ENCODE data around the gene UBL3. TPM values are rescaled to one million over a fixed set of nuclear protein-coding genes. Genes with fewer than 3 reads are reported as not detected.

The UBL3 gene
- total and polyA plus RNA-seq, 2 of the 8 experiments (the other 6 are each of a cell fraction or from before 2014, with no cell fraction given) = 5.3 to 16.1 TPM

DNA sequence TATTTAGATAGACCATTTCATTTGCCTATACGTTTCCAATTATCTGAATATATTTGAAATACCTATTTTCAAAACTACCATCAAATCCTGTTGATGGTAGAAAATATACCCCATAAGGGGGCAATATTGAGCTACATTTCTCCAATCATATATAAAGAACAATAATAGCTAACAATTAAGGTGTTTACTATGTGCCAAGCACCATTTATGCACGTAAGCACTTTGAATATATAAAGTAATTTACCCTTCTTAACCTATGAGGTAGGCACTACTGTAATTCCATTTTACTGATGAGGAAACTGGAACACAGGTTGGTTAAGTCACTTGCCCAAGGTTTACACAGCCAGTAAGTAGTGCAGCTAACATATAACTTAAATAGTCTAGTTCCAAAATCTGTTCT is 79.2 kb downstream of the UBL3 start:
- POLR2A ChIA-PET (ENCODE audit: partially characterized antibody) = interaction anchor here (1.2 kb wide), 1 partner anchor 9 kb away, joined by 6 read pairs; no protein-coding TSS in a partner anchor
- H3K27me3 ChIP-seq (replicated peaks in 1 of 4; ENCODE audit: control insufficient read depth in 3 of 4, extremely low read depth in 1 of 4, insufficient read depth in 3 of 4, low read length in 3 of 4) = no peaks in the 10 kb centered on the region
- no peak for FAIRE-seq
- TF ChIP-seq RBBP5 (IDR thresholded peaks at IDR 0.05; ENCODE audit: borderline replicate concordance, low read depth, low read length) (no peak), RAD21 (IDR thresholded peaks at IDR 0.05 in 1 of 2, conservative IDR thresholded peaks at IDR 0.05 in 1 of 2; ENCODE audit: low read depth in 2 of 2, low read length in 2 of 2) (peak in 1 of 2 experiments; percentile 56; a peak in 3 of 4 replicates), RXRA (IDR thresholded peaks at IDR 0.05; ENCODE audit: insufficient read depth, low read depth, low read length) (no peak), SIRT6 (IDR thresholded peaks at IDR 0.05; ENCODE audit: low read length) (no peak), CREB1 (IDR thresholded peaks at IDR 0.05) (no peak), SP4 (IDR thresholded peaks at IDR 0.05; ENCODE audit: low read length) (no peak), ASH2L (IDR thresholded peaks at IDR 0.05; ENCODE audit: low read length) (no peak), JUND (IDR thresholded peaks at IDR 0.05; ENCODE audit: low read length) (no peak)
- TF ChIP-seq, protein P1, sequence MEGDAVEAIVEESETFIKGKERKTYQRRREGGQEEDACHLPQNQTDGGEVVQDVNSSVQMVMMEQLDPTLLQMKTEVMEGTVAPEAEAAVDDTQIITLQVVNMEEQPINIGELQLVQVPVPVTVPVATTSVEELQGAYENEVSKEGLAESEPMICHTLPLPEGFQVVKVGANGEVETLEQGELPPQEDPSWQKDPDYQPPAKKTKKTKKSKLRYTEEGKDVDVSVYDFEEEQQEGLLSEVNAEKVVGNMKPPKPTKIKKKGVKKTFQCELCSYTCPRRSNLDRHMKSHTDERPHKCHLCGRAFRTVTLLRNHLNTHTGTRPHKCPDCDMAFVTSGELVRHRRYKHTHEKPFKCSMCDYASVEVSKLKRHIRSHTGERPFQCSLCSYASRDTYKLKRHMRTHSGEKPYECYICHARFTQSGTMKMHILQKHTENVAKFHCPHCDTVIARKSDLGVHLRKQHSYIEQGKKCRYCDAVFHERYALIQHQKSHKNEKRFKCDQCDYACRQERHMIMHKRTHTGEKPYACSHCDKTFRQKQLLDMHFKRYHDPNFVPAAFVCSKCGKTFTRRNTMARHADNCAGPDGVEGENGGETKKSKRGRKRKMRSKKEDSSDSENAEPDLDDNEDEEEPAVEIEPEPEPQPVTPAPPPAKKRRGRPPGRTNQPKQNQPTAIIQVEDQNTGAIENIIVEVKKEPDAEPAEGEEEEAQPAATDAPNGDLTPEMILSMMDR (IDR thresholded peaks at IDR 0.05; ENCODE audit: control extremely low read depth in 1 of 3, insufficient read depth in 1 of 3, low read depth in 1 of 3, low read length in 3 of 3) = peak in 1 of 3 experiments; percentile 15; a peak in 1 of 4 replicates
- TF ChIP-seq, protein P2, sequence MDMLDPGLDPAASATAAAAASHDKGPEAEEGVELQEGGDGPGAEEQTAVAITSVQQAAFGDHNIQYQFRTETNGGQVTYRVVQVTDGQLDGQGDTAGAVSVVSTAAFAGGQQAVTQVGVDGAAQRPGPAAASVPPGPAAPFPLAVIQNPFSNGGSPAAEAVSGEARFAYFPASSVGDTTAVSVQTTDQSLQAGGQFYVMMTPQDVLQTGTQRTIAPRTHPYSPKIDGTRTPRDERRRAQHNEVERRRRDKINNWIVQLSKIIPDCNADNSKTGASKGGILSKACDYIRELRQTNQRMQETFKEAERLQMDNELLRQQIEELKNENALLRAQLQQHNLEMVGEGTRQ (IDR thresholded peaks at IDR 0.05; ENCODE audit: low read length) = no peak

More for the DNA sequence above, 79.2 kb downstream of the UBL3 start:
- H2BK120ac ChIP-seq (replicated peaks; ENCODE audit: low read depth, low read length) = no peak overlapping the region
- no peak overlapping the region for H2BK12ac ChIP-seq (ENCODE audit: low read depth, low read length)
- DNase-seq (ENCODE audit: low read depth in 1 of 2, low spot score in 2 of 2) = no peak
- no peak overlapping the region for H3K9ac ChIP-seq (replicated peaks in 1 of 4; ENCODE audit: extremely low read depth in 1 of 4, low read depth in 3 of 4, low read length in 3 of 4)
- no peak overlapping the region for H4K5ac ChIP-seq (ENCODE audit: insufficient read length, low read depth, low read length)
- no peak overlapping the region for H2BK5ac ChIP-seq (ENCODE audit: low read depth, low read length)
- no peaks in the 10 kb centered on the region for H3K9me3 ChIP-seq (ENCODE audit: insufficient read depth in 2 of 2, low read depth in 1 of 2, low read length in 1 of 2)
- no peaks in the 10 kb centered on the region for H3K23me2 ChIP-seq (ENCODE audit: low read depth, low read length)
- no peak overlapping the region for H4K91ac ChIP-seq (replicated peaks; ENCODE audit: insufficient read length, low read length)
- no peak overlapping the region for H3K56ac ChIP-seq (replicated peaks; ENCODE audit: insufficient read length, low read depth, low read length)
- H2BK20ac ChIP-seq (ENCODE audit: low read length) = no peak overlapping the region
- no peaks in the 10 kb centered on the region for H3K4me1 ChIP-seq (replicated peaks in 1 of 4; ENCODE audit: control insufficient read depth in 3 of 4, insufficient read depth in 4 of 4, low read length in 3 of 4)
- H2BK15ac ChIP-seq (ENCODE audit: low read length) = no peak overlapping the region
- H3K4me3 ChIP-seq (ENCODE audit: extremely low read depth in 1 of 4, insufficient read depth in 2 of 4, low read depth in 3 of 4, low read length in 4 of 4) = no peak overlapping the region
- no peak overlapping the region for H3K14ac ChIP-seq (ENCODE audit: insufficient read length)
- no peaks in the 10 kb centered on the region for H3K79me2 ChIP-seq (ENCODE audit: control insufficient read depth in 1 of 2, insufficient read depth in 2 of 2, low read length in 2 of 2)
- 82% methylated on average over 2 of the region's 2 CpGs; no CpG with 5 or more reads in 1 of the 2 experiments for WGBS, 2 experiments (ENCODE audit: extremely low coverage in 1 of 2, insufficient coverage in 1 of 2, insufficient read length in 1 of 2, insufficient replicate concordance in 2 of 2, low coverage in 1 of 2, low lambda C conversion rate in 2 of 2, missing lambda C conversion rate in 1 of 2)
- H3K4ac ChIP-seq (replicated peaks; ENCODE audit: insufficient read length, low read depth, low read length) = no peak overlapping the region
- H3K36me3 ChIP-seq (ENCODE audit: control insufficient read depth in 2 of 4, insufficient read depth in 4 of 4, low read length in 3 of 4) = no peaks in the 10 kb centered on the region
- no peaks in the 10 kb centered on the region for H3K79me1 ChIP-seq (ENCODE audit: low read depth, low read length)
- H3K27ac ChIP-seq (ENCODE audit: low read depth, low read length) = no peak overlapping the region
- no peak overlapping the region for H2AFZ ChIP-seq (ENCODE audit: low read length)
- no peak overlapping the region for H3K18ac ChIP-seq (ENCODE audit: extremely low read depth, low read length)
- no peak overlapping the region for H4K8ac ChIP-seq (ENCODE audit: extremely low read depth, insufficient read depth, low read length)
- H3K4me2 ChIP-seq (ENCODE audit: insufficient read depth in 1 of 2, low read depth in 2 of 2, low read length in 2 of 2) = no peak overlapping the region
- H3K23ac ChIP-seq (ENCODE audit: insufficient read length) = no peak overlapping the region
- H2AK5ac ChIP-seq (ENCODE audit: low read depth, low read length) = no peak overlapping the region
- no peaks in the 10 kb centered on the region for H4K20me1 ChIP-seq (replicated peaks in 1 of 2; ENCODE audit: control insufficient read depth in 1 of 2, insufficient read depth in 2 of 2, low read length in 2 of 2)
- CTCF ChIA-PET (ENCODE audit: partially characterized antibody) = interaction anchor here (0.6 to 4.7 kb wide), 20 partner anchors 9 to 362 kb away, joined by 3 to 44 read pairs (median 5); no protein-coding TSS in a partner anchor
